Loucy (cell line): ENCODE data around the gene PCSK9.

Experiments
- H2AFZ ChIP-seq: fragments of 200-600 bp; sonication (generic); 2 replicates; pipeline ENCODE4 v1.6.0; 2016; ENCODE audit warnings: antibody characterized with exemption, mild to moderate bottlenecking, low read length, moderate library complexity
- H3F3A ChIP-seq: fragments of 200-600 bp; 2 replicates; pipeline ENCODE4 v1.6.0; 2016; ENCODE audit warnings: antibody characterized with exemption, low read depth, mild to moderate bottlenecking
- H3K27me3 ChIP-seq: fragments of 200-600 bp; sonication (generic); 2 replicates; pipeline ENCODE4 v1.6.1; 2014; ENCODE audit warnings: low read length, mild to moderate bottlenecking; ENCODE audit not compliant: insufficient read depth, poor library complexity, severe bottlenecking
- H3K36me3 ChIP-seq: fragments of 200-600 bp; sonication (generic); 2 replicates; pipeline ENCODE4 v1.6.1; 2016; ENCODE audit warnings: low read length; ENCODE audit not compliant: insufficient read depth
- H3K4me1 ChIP-seq: fragments of 200-600 bp; sonication (generic); 2 replicates; pipeline ENCODE4 v1.5.1; 2014; ENCODE audit warnings: low read length, mild to moderate bottlenecking; ENCODE audit not compliant: insufficient read depth, poor library complexity, severe bottlenecking
- H3K4me2 ChIP-seq: fragments of 200-600 bp; sonication (generic); 2 replicates; pipeline ENCODE4 v1.6.0; 2014; ENCODE audit warnings: antibody characterized with exemption, low read length, low read depth, mild to moderate bottlenecking; ENCODE audit not compliant: poor library complexity, severe bottlenecking
- H3K4me3 ChIP-seq: fragments of 200-600 bp; sonication (generic); 2 replicates; pipeline ENCODE4 v1.5.1; 2014; ENCODE audit warnings: low read length, mild to moderate bottlenecking, mixed read lengths; ENCODE audit not compliant: poor library complexity, severe bottlenecking
- H3K79me2 ChIP-seq: fragments of 200-600 bp; sonication (generic); 2 replicates; pipeline ENCODE4 v1.6.1; 2014; ENCODE audit warnings: low read length; ENCODE audit not compliant: insufficient read depth
- H3K9ac ChIP-seq: fragments of 200-600 bp; sonication (generic); 2 replicates; pipeline ENCODE4 v1.6.0; 2014; ENCODE audit warnings: mild to moderate bottlenecking, low read depth, low read length, moderate library complexity; ENCODE audit not compliant: poor library complexity, severe bottlenecking
- H3K9me2 ChIP-seq: fragments of 200-600 bp; sonication (generic); replicated peaks from 2 replicates; pipeline ENCODE4 v1.6.1; 2016; ENCODE audit warnings: low read depth, low read length, mixed read lengths
- H3K9me3 ChIP-seq: fragments of 200-600 bp; sonication (generic); 2 replicates; pipeline ENCODE4 v1.6.1; 2014; ENCODE audit warnings: mild to moderate bottlenecking, antibody characterized with exemption, low read length, low read depth; ENCODE audit not compliant: insufficient read depth
- H4K20me1 ChIP-seq: fragments of 200-600 bp; sonication (generic); 2 replicates; pipeline ENCODE4 v1.6.0; 2014; ENCODE audit warnings: antibody characterized with exemption, low read length, mild to moderate bottlenecking; ENCODE audit not compliant: insufficient read depth, poor library complexity, severe bottlenecking
- EZH2phosphoT487 ChIP-seq: fragments of 200-600 bp; IDR thresholded peaks from 2 replicates; pipeline ENCODE4 v1.6.1; 2018; ENCODE audit warnings: antibody characterized with exemption, mild to moderate bottlenecking, moderate library complexity, borderline replicate concordance
- TF ChIP-seq, protein P1 (sequence below): fragments of 200-600 bp; sonication (generic); conservative IDR thresholded peaks from 2 replicates; pipeline ENCODE4 v1.5.1; 2014; ENCODE audit warnings: mild to moderate bottlenecking, antibody characterized with exemption, low read length

PCSK9 gene

DNA sequence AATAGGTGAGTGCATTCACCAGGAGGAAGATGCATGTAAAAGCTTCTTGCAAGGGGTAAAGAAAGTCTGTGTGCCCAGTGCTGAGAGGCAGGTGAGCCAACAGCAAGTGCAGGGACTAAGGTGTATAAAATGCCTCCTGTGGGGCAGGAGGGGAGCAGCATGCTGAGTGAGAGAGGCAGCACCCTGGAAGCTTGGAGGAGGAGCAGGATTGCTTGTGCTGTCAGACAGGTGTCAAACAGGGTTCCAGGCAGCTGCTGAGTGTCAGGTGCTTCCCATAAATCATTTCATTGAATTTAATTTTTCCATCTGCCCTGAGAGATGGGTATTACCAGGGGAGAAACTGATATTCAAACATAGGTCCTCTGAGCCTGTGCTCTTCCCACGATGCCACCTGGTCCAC, 26.7 kb upstream of the PCSK9 start:
- H4K20me1 ChIP-seq: no peaks in the 10 kb centered on the region
- H3K9ac ChIP-seq: no peak overlapping the region
- no peaks in the 10 kb centered on the region for H3K79me2 ChIP-seq
- H3K4me2 ChIP-seq: no peak overlapping the region
- TF ChIP-seq, protein P1, sequence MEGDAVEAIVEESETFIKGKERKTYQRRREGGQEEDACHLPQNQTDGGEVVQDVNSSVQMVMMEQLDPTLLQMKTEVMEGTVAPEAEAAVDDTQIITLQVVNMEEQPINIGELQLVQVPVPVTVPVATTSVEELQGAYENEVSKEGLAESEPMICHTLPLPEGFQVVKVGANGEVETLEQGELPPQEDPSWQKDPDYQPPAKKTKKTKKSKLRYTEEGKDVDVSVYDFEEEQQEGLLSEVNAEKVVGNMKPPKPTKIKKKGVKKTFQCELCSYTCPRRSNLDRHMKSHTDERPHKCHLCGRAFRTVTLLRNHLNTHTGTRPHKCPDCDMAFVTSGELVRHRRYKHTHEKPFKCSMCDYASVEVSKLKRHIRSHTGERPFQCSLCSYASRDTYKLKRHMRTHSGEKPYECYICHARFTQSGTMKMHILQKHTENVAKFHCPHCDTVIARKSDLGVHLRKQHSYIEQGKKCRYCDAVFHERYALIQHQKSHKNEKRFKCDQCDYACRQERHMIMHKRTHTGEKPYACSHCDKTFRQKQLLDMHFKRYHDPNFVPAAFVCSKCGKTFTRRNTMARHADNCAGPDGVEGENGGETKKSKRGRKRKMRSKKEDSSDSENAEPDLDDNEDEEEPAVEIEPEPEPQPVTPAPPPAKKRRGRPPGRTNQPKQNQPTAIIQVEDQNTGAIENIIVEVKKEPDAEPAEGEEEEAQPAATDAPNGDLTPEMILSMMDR: no peak
- no peak for TF ChIP-seq EZH2phosphoT487
- H3K4me1 ChIP-seq: no peaks in the 10 kb centered on the region
- no peaks in the 10 kb centered on the region for H3K36me3 ChIP-seq
- no peaks in the 10 kb centered on the region for H3K27me3 ChIP-seq
- H3K9me2 ChIP-seq: no peaks in the 10 kb centered on the region
- H2AFZ ChIP-seq: no peak overlapping the region
- H3F3A ChIP-seq: no peaks in the 10 kb centered on the region
- no peak overlapping the region for H3K4me3 ChIP-seq
- H3K9me3 ChIP-seq: no peaks in the 10 kb centered on the region

GRCh38 chr1:55015123-55015522, 24.2 kb upstream of the PCSK9 start:
- H3K4me2 ChIP-seq: no peak overlapping the region
- no peak overlapping the region for H3K4me3 ChIP-seq
- no peaks in the 10 kb centered on the region for H3F3A ChIP-seq
- H3K27me3 ChIP-seq: no peaks in the 10 kb centered on the region
- no peak overlapping the region for H3K9ac ChIP-seq
- H3K4me1 ChIP-seq: no peaks in the 10 kb centered on the region
- no peak overlapping the region for H2AFZ ChIP-seq
- no peaks in the 10 kb centered on the region for H3K9me3 ChIP-seq
- H3K36me3 ChIP-seq: no peaks in the 10 kb centered on the region
- H3K79me2 ChIP-seq: no peaks in the 10 kb centered on the region
- no peaks in the 10 kb centered on the region for H4K20me1 ChIP-seq
- no peaks in the 10 kb centered on the region for H3K9me2 ChIP-seq
- TF ChIP-seq, protein P1: no peak
- no peak for TF ChIP-seq EZH2phosphoT487

DNA sequence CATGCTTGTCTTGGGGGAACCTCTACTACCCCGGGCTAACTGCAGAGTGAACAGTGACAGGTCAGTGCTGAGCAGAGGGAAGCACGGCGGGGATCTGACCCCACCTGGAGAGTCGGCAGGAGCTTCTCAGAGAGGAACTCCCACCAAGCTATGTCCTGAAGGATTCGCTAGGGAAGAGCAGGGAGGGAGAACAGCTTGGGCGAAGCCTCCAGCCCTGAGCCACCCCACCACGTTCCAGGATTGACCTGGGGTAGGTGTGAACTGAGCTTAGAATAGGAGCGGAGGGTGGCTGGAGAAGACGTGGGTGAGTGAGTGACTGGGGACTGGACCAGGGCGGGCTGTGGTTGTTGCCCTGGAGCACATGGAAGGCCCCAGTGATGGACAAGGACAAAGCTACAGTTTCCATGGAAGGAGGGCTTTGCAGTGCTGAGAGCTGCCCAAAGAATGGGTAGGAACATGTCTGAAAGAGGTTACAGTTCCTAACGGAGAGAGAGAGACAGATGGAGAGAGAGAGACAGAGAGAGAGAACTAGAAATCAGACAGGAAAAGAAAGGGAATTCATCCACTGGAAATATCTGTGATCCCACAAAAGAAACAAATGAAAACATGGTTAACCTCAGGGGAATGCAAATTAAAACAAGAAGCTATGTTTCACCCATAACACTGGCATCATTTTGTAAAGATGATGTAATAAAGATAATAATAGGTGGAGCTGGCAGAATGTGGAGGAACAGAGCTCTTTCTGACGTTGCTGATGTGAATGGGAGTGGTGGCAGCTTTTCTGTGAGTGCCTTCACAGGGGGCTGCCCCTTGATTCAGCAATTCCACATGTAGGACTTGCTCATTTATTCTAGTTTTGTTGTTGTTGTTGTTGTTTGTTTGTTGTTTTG, 23.4 kb upstream of the PCSK9 start:
- Histone ChIP-seq H3K4me2 (no peak overlapping the region), H3K9ac (no peak overlapping the region), H3K9me3 (no peaks in the 10 kb centered on the region), H3K79me2 (no peaks in the 10 kb centered on the region), H3K27me3 (no peaks in the 10 kb centered on the region), H4K20me1 (no peaks in the 10 kb centered on the region), H3F3A (no peaks in the 10 kb centered on the region), H3K4me3 (no peak overlapping the region), H3K36me3 (no peaks in the 10 kb centered on the region), H2AFZ (no peak overlapping the region), H3K9me2 (no peaks in the 10 kb centered on the region), H3K4me1 (no peaks in the 10 kb centered on the region)
- TF ChIP-seq, protein P1: no peak
- TF ChIP-seq EZH2phosphoT487: no peak
